HG02642 (cell line): ENCODE measurements around the gene JKAMP.
"Not testable (repeated sequence)": the region's sequence is repeated elsewhere in the genome, so short reads cannot be mapped to it uniquely, and the experiment has no call there.

ENCODE experiments used
- ATAC-seq: cut with Tn5 transposase; IDR thresholded peaks from one replicate; pipeline ENCODE4 v1.9.1; 2021; ENCODE audit warnings: mild to moderate bottlenecking; ENCODE audit not compliant: unreplicated experiment, poor library complexity

The JKAMP gene

GRCh38 chr14:59483819-59484638, at the start of gene JKAMP, which contains the start of gene L3HYPDH:
JKAMP (plus strand) TSS chr14:59484517; CDS start chr14:59484590, 73 bp downstream.
L3HYPDH (minus strand) TSS chr14:59484408; CDS start chr14:59484316, 92 bp downstream.
- ATAC-seq: peak; percentile 91

- ATAC-seq: no peak
Observed at GRCh38 chr14:59435101-59435500, 49.2 kb upstream of the JKAMP start.

- ATAC-seq: no peak
Observed at GRCh38 chr14:59435987-59436386, 48.3 kb upstream of the JKAMP start.

- ATAC-seq: no peak
Observed at GRCh38 chr14:59438195-59438647, 46.1 kb upstream of the JKAMP start.

GRCh38 chr14:59439256-59439965, 44.9 kb upstream of the JKAMP start:
- ATAC-seq: no peak

- ATAC-seq: not testable (repeated sequence)
Observed at GRCh38 chr14:59448673-59449072, 35.6 kb upstream of the JKAMP start.

- no peak for ATAC-seq
Observed at GRCh38 chr14:59450716-59451115, 33.6 kb upstream of the JKAMP start.

- ATAC-seq: no peak
Observed at GRCh38 chr14:59451849-59452248, 32.5 kb upstream of the JKAMP start.

- no peak for ATAC-seq
Observed at GRCh38 chr14:59454139-59454538, 30.2 kb upstream of the JKAMP start.

- ATAC-seq: no peak
Observed at GRCh38 chr14:59455411-59455810, 28.9 kb upstream of the JKAMP start.

- ATAC-seq: no peak
Observed at GRCh38 chr14:59458486-59458885, 25.8 kb upstream of the JKAMP start.

GRCh38 chr14:59460378-59460777, 23.9 kb upstream of the JKAMP start:
- no peak for ATAC-seq

- no peak for ATAC-seq
Observed at GRCh38 chr14:59461891-59462290, 22.4 kb upstream of the JKAMP start.

GRCh38 chr14:59463787-59464485, 20.4 kb upstream of the JKAMP start:
- ATAC-seq: no peak

GRCh38 chr14:59464486-59465315, 19.6 kb upstream of the JKAMP start:
- peak; percentile 66 for ATAC-seq

GRCh38 chr14:59465316-59466135, 18.8 kb upstream of the JKAMP start, which contains the start of gene GPR135:
GPR135 (minus strand) TSS chr14:59465380; CDS start chr14:59465226, 154 bp downstream.
- ATAC-seq: peak; percentile 34

GRCh38 chr14:59474172-59474571, 10.1 kb upstream of the JKAMP start:
- ATAC-seq: no peak

GRCh38 chr14:59475709-59476108, 8.6 kb upstream of the JKAMP start:
- no peak for ATAC-seq

GRCh38 chr14:59478540-59478939, 5.8 kb upstream of the JKAMP start:
- no peak for ATAC-seq
